ENCODE results near the gene HSPA12B. TPM values are rescaled to one million over a fixed set of nuclear protein-coding genes. Genes with fewer than 3 reads are reported as not detected.

Gene HSPA12B
- total and polyA plus RNA-seq, 11 donors: 10.4 to 35.7 (median 14.3) TPM

DNA sequence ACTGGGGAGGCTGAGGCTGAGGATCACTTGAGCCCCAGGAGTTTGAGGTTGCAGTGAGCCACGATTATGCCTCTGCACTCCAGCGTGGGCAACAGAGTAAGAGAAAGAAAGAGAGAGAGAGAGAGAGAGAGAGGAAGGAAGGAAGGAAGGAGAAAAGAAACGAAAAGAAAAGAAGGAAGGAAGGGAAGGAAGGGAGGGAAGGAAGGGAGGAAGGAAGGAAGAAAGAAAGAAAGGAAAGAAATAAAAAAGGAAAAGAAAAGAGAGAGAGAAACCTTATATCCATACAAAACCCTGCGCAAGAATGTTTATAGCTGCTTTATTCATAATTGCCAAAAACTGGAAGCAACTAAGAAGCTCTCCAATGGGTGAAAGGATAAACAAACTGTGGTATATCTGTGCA, 8.1 kb upstream of the HSPA12B start:
- H3K36me3 ChIP-seq: no peaks in the 10 kb centered on the region
- DNase-seq (no peak), ATAC-seq (no peak)
- no peak overlapping the region for H3K4me3 ChIP-seq
- no peaks in the 10 kb centered on the region for H3K9me3 ChIP-seq
- H3K27me3 ChIP-seq: peaks cover 0 to 12% (median 0%) of the 10 kb centered on the region in 9 donors
- peaks cover 0 to 24% (median 20%) of the 10 kb centered on the region in 12 donors for H3K4me1 ChIP-seq
- intact Hi-C loops (cut with DNase I): no loop called here
- WGBS, 4 donors: 74 to 77% (median 75%) methylated on average over 4 of the region's 4 CpGs
- no peak overlapping the region for H3K27ac ChIP-seq
- TF ChIP-seq POLR2A (IDR thresholded peaks at IDR 0.05): no peak
- TF ChIP-seq, protein P1, sequence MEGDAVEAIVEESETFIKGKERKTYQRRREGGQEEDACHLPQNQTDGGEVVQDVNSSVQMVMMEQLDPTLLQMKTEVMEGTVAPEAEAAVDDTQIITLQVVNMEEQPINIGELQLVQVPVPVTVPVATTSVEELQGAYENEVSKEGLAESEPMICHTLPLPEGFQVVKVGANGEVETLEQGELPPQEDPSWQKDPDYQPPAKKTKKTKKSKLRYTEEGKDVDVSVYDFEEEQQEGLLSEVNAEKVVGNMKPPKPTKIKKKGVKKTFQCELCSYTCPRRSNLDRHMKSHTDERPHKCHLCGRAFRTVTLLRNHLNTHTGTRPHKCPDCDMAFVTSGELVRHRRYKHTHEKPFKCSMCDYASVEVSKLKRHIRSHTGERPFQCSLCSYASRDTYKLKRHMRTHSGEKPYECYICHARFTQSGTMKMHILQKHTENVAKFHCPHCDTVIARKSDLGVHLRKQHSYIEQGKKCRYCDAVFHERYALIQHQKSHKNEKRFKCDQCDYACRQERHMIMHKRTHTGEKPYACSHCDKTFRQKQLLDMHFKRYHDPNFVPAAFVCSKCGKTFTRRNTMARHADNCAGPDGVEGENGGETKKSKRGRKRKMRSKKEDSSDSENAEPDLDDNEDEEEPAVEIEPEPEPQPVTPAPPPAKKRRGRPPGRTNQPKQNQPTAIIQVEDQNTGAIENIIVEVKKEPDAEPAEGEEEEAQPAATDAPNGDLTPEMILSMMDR (IDR thresholded peaks at IDR 0.05): no peak

DNA sequence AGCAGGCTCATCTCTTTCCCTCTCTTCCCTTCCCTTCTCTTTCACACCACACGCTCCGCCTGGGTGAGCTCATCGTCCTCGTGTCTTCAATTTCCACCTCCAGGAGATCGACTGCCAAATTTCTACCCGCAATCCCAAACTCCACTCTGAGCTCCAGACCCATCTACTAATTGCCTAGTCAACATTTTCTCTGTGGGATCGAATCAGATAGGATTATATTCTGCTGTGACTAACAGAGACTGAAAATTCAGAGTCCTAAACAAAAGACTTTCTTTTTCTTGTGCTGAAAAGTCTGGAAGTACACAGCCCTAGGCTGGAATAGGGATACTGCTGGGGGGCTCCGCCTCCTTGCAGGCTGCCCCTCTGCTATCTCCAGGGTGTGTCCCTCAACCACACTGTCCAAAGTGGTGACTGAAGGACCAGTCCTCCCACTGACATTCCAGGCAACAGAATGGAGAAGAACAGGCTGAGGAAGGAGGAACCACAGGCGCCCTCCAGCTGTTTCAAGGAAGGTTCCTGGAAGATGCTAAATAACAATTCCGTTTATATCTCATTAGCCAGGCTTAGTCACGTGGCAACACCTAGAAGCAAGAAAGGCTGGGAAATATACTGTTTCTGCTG, 5.0 kb upstream of the HSPA12B start:
- no peak for TF ChIP-seq POLR2A (IDR thresholded peaks at IDR 0.05)
- TF ChIP-seq, protein P1 (IDR thresholded peaks at IDR 0.05): no peak
- Histone ChIP-seq H3K36me3 (no peaks in the 10 kb centered on the region), H3K27ac (peak overlapping the region in 11 of 12 donors; percentile 33 to 96 (median 68)), H3K27me3 (peaks cover 0 to 14% (median 0%) of the 10 kb centered on the region in 9 donors), H3K4me1 (peaks cover 0 to 51% (median 37%) of the 10 kb centered on the region in 12 donors), H3K9me3 (no peaks in the 10 kb centered on the region), H3K4me3 (peak overlapping the region in 4 of 12 donors; percentile 8 to 28 (median 16))
- ATAC-seq (peak; percentile 16 to 53 (median 44)), DNase-seq (peak in 2 of 5 donors; percentile 40 to 46)
- intact Hi-C loops (cut with DNase I): no loop called here
- WGBS, 4 donors: 30 to 43% (median 40%) methylated on average over 11 of the region's 11 CpGs

DNA sequence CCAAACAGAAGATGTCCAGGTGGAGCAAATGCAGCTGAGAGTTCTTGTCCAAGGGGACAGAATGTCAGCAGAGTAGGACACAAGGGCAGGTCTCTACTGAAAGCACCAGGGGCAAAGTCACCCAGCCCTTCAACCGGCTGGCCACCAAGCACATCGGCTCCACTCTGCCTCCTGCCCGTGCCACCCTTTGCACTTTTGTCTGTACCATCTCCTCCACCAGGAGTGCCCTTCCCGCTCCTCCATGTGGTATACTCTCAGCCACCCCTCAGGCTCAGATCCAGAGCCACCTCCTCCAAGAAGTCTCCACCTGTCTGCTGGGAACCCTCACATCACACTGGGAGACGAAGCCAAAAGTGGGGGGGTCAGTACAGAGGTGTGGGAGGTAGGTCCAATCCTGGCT, 4.1 kb upstream of the HSPA12B start:
- Histone ChIP-seq H3K27ac (peak overlapping the region in 11 of 12 donors; percentile 33 to 96 (median 68)), H3K4me1 (peaks cover 0 to 51% (median 37%) of the 10 kb centered on the region in 12 donors), H3K27me3 (peaks cover 0 to 20% (median 0%) of the 10 kb centered on the region in 9 donors), H3K4me3 (no peak overlapping the region), H3K36me3 (no peaks in the 10 kb centered on the region), H3K9me3 (no peaks in the 10 kb centered on the region)
- intact Hi-C loops (cut with DNase I): no loop called here
- 71 to 88% (median 86%) methylated on average over 3 to 5 of the region's 5 CpGs for WGBS, 4 donors
- no peak for TF ChIP-seq POLR2A (IDR thresholded peaks at IDR 0.05)
- ATAC-seq (no peak), DNase-seq (peak in 2 of 5 donors; percentile 10 to 40)

DNA sequence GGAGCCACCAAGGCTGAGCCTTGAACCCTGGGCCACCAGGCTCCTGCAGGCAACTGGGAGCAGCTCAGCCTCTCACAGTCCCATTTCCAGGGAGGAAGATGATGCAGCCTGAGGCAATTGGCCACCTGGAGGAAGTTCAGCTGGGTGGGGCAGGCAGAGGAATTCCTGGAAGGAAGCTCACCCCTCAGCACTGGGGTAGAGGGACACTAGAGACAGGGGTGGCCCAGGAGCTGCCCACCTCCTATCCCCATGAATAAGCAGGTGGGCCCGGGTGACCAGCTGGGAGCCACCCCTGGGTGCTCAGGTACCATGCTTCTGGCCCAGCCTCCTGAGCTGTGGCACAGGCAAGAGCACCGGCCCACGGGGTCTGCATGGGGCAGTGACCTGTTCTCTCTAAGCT, 3.6 kb upstream of the HSPA12B start:
- Histone ChIP-seq H3K27ac (peak overlapping the region in 10 of 12 donors; percentile 33 to 96 (median 71)), H3K9me3 (no peaks in the 10 kb centered on the region), H3K4me3 (no peak overlapping the region), H3K36me3 (no peaks in the 10 kb centered on the region), H3K4me1 (peaks cover 0 to 54% (median 37%) of the 10 kb centered on the region in 12 donors), H3K27me3 (peaks cover 0 to 22% (median 0%) of the 10 kb centered on the region in 9 donors)
- ATAC-seq (peak in 2 of 4 donors; percentile 12 to 29), DNase-seq (peak in 2 of 5 donors; percentile 30 to 42)
- intact Hi-C loops (cut with DNase I): no loop called here
- TF ChIP-seq POLR2A (IDR thresholded peaks at IDR 0.05): no peak
- TF ChIP-seq, protein P1 (IDR thresholded peaks at IDR 0.05): no peak
- WGBS, 4 donors: 60 to 76% (median 70%) methylated on average over 2 to 3 of the region's 3 CpGs

All from heart left ventricle (tissue), 16 donors.